Gastrocnemius medialis (tissue), 4 donors: ENCODE results near the gene PAK1. TPM values are rescaled to one million over a fixed set of nuclear protein-coding genes. Genes with fewer than 3 reads are reported as not detected.

Source experiments
- ATAC-seq, 2 donors: fragments of 150-250 bp; one replicate each; pipeline ENCODE4 v1.9.1; 2016
- DNase-seq, 2 donors: peaks; one replicate each; pipeline ENCODE4 v3.0.0-alpha.2; 2019
- H3K27ac ChIP-seq, 4 donors: fragments of 200-600 bp; sonication (generic); 1 replicate in 1 of 4; 2 replicates in 3 of 4; pipeline ENCODE4 v1.5.1; 2016 to 2018; ENCODE audit warnings: mild to moderate bottlenecking in 2 of 4, moderate library complexity in 1 of 4
- H3K27me3 ChIP-seq, 3 donors: fragments of 200-600 bp; sonication (generic) in 2 of 3; 1 replicate in 1 of 3; 2 replicates in 2 of 3; pipeline versions ENCODE4 v1.5.1 to v1.6.0; 2016 to 2019; ENCODE audit warnings: mild to moderate bottlenecking in 1 of 3, moderate library complexity in 1 of 3
- H3K36me3 ChIP-seq, 2 donors: fragments of 200-600 bp; sonication (generic) in 1 of 2; one replicate each; pipeline ENCODE4 v1.5.1; 2017 to 2018
- H3K4me1 ChIP-seq, 2 donors: fragments of 200-600 bp; sonication (generic) in 1 of 2; one replicate each; pipeline ENCODE4 v1.5.1; 2016 to 2017; ENCODE audit warnings: mild to moderate bottlenecking in 2 of 2
- H3K4me3 ChIP-seq, 4 donors: fragments of 200-600 bp; sonication (generic) in 3 of 4; 1 replicate in 1 of 4; 2 replicates in 3 of 4; pipeline ENCODE4 v1.5.1; 2016 to 2019; ENCODE audit warnings: mild to moderate bottlenecking in 2 of 4
- H3K9me3 ChIP-seq, 3 donors: fragments of 200-600 bp; sonication (generic) in 2 of 3; 1 replicate in 1 of 3; 2 replicates in 2 of 3; pipeline ENCODE4 v1.5.1; 2016 to 2019
- CTCF ChIP-seq, 5 experiments: fragments of 450-650 bp in 3 of 5; fragments of 200-600 bp in 2 of 5; sonication (generic) in 2 of 5; IDR thresholded peaks in 4 of 5; conservative IDR thresholded peaks in 1 of 5; 1 replicate in 4 of 5; 2 replicates in 1 of 5; pipeline ENCODE4 v1.5.1; 2016 to 2019; ENCODE audit warnings: antibody characterized with exemption in 5 of 5, mild to moderate bottlenecking in 3 of 5, moderate library complexity in 3 of 5
- POLR2A ChIP-seq, 2 donors: fragments of 450-650 bp; IDR thresholded peaks; one replicate each; pipeline ENCODE4 v1.6.1; 2017; ENCODE audit warnings: antibody characterized with exemption in 2 of 2, mild to moderate bottlenecking in 2 of 2, moderate library complexity in 2 of 2
- in situ Hi-C, 4 donors: fragments of 200-750 bp; cut with MboI; loops; one replicate each; pipeline versions ENCODE4 v1.15.0 to v1.8.0; 2017; ENCODE audit warnings: low sequenced_read_pairs in 4 of 4
- intact Hi-C: fragments of 100-400 bp; cut with DNase I; formaldehyde crosslinking; loops from one replicate; pipeline ENCODE4 v1.15.1; 2023; ENCODE audit warnings: low total_unique reads
- total RNA-seq, 4 donors: library from RNA; depleted of rRNA; stranded (reverse); fragments of >200 nt; gene quantifications; one replicate each; pipeline versions ENCODE4 v1.1.0 to v1.2.3, GENCODE V29; 2016

Gene PAK1
- total RNA-seq, 4 donors from 2014 or later, result 22.3 to 34.4 (median 27.9) TPM

- Histone ChIP-seq H3K9me3 (no peaks in the 10 kb centered on the region), H3K4me1 (peaks cover 0 to 7% of the 10 kb centered on the region in 2 donors), H3K4me3 (no peak overlapping the region), H3K27ac (no peak overlapping the region), H3K27me3 (no peaks in the 10 kb centered on the region), H3K36me3 (no peaks in the 10 kb centered on the region)
- DNase-seq, result no peak
- in situ Hi-C loops (no loop called here), intact Hi-C loops (no loop called here)
- no peak for TF ChIP-seq POLR2A (IDR thresholded peaks at IDR 0.05)
- no peak for TF ChIP-seq CTCF (IDR thresholded peaks at IDR 0.05 in 4 of 5, conservative IDR thresholded peaks at IDR 0.05 in 1 of 5)
- ATAC-seq, result no peak
Observed at GRCh38 chr11:77517753-77518152, 43.9 kb upstream of the PAK1 start.

- no peak for ATAC-seq
- TF ChIP-seq POLR2A (IDR thresholded peaks at IDR 0.05), result no peak
- no peak for TF ChIP-seq CTCF (IDR thresholded peaks at IDR 0.05 in 4 of 5, conservative IDR thresholded peaks at IDR 0.05 in 1 of 5)
Observed at GRCh38 chr11:77517226-77517625, 43.3 kb upstream of the PAK1 start.

GRCh38 chr11:77515483-77515882 lies 41.6 kb upstream of the PAK1 start:
- ATAC-seq (no peak), DNase-seq (no peak)
- H3K9me3 ChIP-seq, result no peaks in the 10 kb centered on the region
- H3K27ac ChIP-seq, result no peak overlapping the region
- in situ Hi-C loops (no loop called here), intact Hi-C loops (no loop called here)
- TF ChIP-seq CTCF (IDR thresholded peaks at IDR 0.05 in 4 of 5, conservative IDR thresholded peaks at IDR 0.05 in 1 of 5), result no peak
- no peak for TF ChIP-seq POLR2A (IDR thresholded peaks at IDR 0.05)
- no peaks in the 10 kb centered on the region for H3K27me3 ChIP-seq
- no peaks in the 10 kb centered on the region for H3K36me3 ChIP-seq
- no peaks in the 10 kb centered on the region for H3K4me1 ChIP-seq
- no peak overlapping the region for H3K4me3 ChIP-seq

More at GRCh38 chr11:77517226-77517625, 43.3 kb upstream of the PAK1 start:
- intact Hi-C loops (no loop called here), in situ Hi-C loops (no loop called here)
- Histone ChIP-seq H3K36me3 (no peaks in the 10 kb centered on the region), H3K27ac (no peak overlapping the region), H3K27me3 (no peaks in the 10 kb centered on the region), H3K4me1 (peaks cover 0 to 5% of the 10 kb centered on the region in 2 donors), H3K9me3 (no peaks in the 10 kb centered on the region), H3K4me3 (no peak overlapping the region)
- DNase-seq, result no peak

GRCh38 chr11:77515063-77515462 lies 41.2 kb upstream of the PAK1 start:
- no peak for DNase-seq
- in situ Hi-C loops (no loop called here), intact Hi-C loops (no loop called here)
- TF ChIP-seq POLR2A (IDR thresholded peaks at IDR 0.05), result no peak
- no peak for TF ChIP-seq CTCF (IDR thresholded peaks at IDR 0.05 in 4 of 5, conservative IDR thresholded peaks at IDR 0.05 in 1 of 5)
- H3K27ac ChIP-seq, result no peak overlapping the region
- H3K4me3 ChIP-seq, result no peak overlapping the region
- ATAC-seq, result no peak
- no peaks in the 10 kb centered on the region for H3K4me1 ChIP-seq
- no peaks in the 10 kb centered on the region for H3K27me3 ChIP-seq
- H3K9me3 ChIP-seq, result no peaks in the 10 kb centered on the region
- no peaks in the 10 kb centered on the region for H3K36me3 ChIP-seq

- in situ Hi-C loops, result no loop called here
Observed at GRCh38 chr11:77512092-77512491, 38.2 kb upstream of the PAK1 start.

More at GRCh38 chr11:77512092-77512491, 38.2 kb upstream of the PAK1 start:
- ATAC-seq (no peak), DNase-seq (no peak)
- Histone ChIP-seq H3K27ac (no peak overlapping the region), H3K9me3 (no peaks in the 10 kb centered on the region), H3K4me3 (no peak overlapping the region), H3K36me3 (no peaks in the 10 kb centered on the region), H3K4me1 (no peaks in the 10 kb centered on the region), H3K27me3 (no peaks in the 10 kb centered on the region)
- TF ChIP-seq POLR2A (IDR thresholded peaks at IDR 0.05) (no peak), CTCF (IDR thresholded peaks at IDR 0.05 in 4 of 5, conservative IDR thresholded peaks at IDR 0.05 in 1 of 5) (no peak)
- intact Hi-C loops, result no loop called here
